OCI-LY3 (cell line): ENCODE results near the gene CDH3.

ENCODE experiments used
- H2AFZ ChIP-seq: fragments of 200-600, 300-600 bp; shearing (Covaris generic); 2 replicates; pipeline ENCODE4 v1.6.0; 2014; ENCODE audit warnings: antibody characterized with exemption, low read depth, low read length
- H3K27ac ChIP-seq: fragments of 200-600, 300-600 bp; sonication (generic); 2 replicates; pipeline ENCODE4 v1.5.1; 2014; ENCODE audit warnings: mild to moderate bottlenecking, low read length, moderate library complexity, mixed read lengths
- H3K27me3 ChIP-seq: fragments of 200-600, 300-600 bp; sonication (generic); 2 replicates; pipeline ENCODE4 v1.6.1; 2014; ENCODE audit warnings: low read depth, low read length, mixed read lengths
- H3K36me3 ChIP-seq: fragments of 200-600, 300-600 bp; sonication (generic); replicated peaks from 2 replicates; pipeline ENCODE3; 2014; ENCODE audit warnings: low read depth, low read length, mixed read lengths
- H3K4me1 ChIP-seq: fragments of 300-600, 200-600 bp; sonication (generic); 2 replicates; pipeline ENCODE4 v1.6.1; 2014; ENCODE audit warnings: low read length, mixed read lengths
- H3K4me2 ChIP-seq: fragments of 200-600, 300-600 bp; sonication (generic); 2 replicates; pipeline ENCODE4 v1.6.1; 2014; ENCODE audit warnings: low read length, mixed read lengths
- H3K4me3 ChIP-seq: fragments of 300-600, 200-600 bp; sonication (generic); 2 replicates; pipeline ENCODE4 v1.5.1; 2014; ENCODE audit warnings: antibody characterized with exemption, mild to moderate bottlenecking, low read length, moderate library complexity
- H3K79me2 ChIP-seq: fragments of 300-600, 200-600 bp; shearing (Covaris generic); 2 replicates; pipeline ENCODE4 v1.6.1; 2014; ENCODE audit warnings: mild to moderate bottlenecking, low read length, mixed read lengths
- H3K9ac ChIP-seq: fragments of 300-600, 200-600 bp; shearing (Covaris generic); 2 replicates; pipeline ENCODE4 v1.6.0; 2014; ENCODE audit warnings: mild to moderate bottlenecking, low read length, moderate library complexity
- H3K9me3 ChIP-seq: fragments of 200-600, 300-600 bp; shearing (Covaris generic); 2 replicates; pipeline ENCODE4 v1.6.1; 2014; ENCODE audit warnings: low read length, mixed read lengths; ENCODE audit not compliant: insufficient read depth
- H4K20me1 ChIP-seq: fragments of 200-600, 300-600 bp; sonication (generic); 2 replicates; pipeline ENCODE4 v1.6.1; 2016; ENCODE audit warnings: low read length, mixed read lengths; ENCODE audit not compliant: insufficient read depth
- EZH2phosphoT487 ChIP-seq: fragments of 200-600 bp; shearing (Covaris generic); IDR thresholded peaks from 2 replicates; pipeline ENCODE4 v1.6.1; 2018; ENCODE audit warnings: antibody characterized with exemption, mixed run types, low read depth
- TF ChIP-seq, protein P1 (sequence below): fragments of 200-600, 300-600 bp; sonication (generic); IDR thresholded peaks from 2 replicates; pipeline ENCODE4 v1.5.1; 2014; ENCODE audit warnings: antibody characterized with exemption, low read length, low read depth

Gene CDH3

DNA sequence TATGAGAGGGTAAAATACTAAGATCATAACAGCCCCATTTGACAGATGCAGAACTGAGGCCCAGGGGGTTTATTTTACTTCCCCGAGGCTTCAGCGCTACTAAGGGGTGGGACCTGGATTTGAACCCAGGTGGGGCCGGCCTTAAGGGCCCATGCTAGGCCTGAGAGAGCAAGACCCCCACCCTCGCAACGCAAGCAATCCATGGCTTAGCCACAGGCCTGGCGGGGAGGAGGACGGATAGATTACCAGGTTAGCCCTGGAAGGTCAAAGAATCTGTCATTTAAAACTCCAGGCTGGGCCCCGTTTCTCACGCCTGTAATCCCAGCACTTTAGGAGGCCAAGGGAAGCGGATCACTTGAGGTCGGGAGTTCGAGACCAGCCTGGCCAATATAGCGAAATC is 1.9 kb upstream of the CDH3 start:
- no peaks in the 10 kb centered on the region for H3K79me2 ChIP-seq
- TF ChIP-seq, protein P1, sequence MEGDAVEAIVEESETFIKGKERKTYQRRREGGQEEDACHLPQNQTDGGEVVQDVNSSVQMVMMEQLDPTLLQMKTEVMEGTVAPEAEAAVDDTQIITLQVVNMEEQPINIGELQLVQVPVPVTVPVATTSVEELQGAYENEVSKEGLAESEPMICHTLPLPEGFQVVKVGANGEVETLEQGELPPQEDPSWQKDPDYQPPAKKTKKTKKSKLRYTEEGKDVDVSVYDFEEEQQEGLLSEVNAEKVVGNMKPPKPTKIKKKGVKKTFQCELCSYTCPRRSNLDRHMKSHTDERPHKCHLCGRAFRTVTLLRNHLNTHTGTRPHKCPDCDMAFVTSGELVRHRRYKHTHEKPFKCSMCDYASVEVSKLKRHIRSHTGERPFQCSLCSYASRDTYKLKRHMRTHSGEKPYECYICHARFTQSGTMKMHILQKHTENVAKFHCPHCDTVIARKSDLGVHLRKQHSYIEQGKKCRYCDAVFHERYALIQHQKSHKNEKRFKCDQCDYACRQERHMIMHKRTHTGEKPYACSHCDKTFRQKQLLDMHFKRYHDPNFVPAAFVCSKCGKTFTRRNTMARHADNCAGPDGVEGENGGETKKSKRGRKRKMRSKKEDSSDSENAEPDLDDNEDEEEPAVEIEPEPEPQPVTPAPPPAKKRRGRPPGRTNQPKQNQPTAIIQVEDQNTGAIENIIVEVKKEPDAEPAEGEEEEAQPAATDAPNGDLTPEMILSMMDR = no peak
- no peak for TF ChIP-seq EZH2phosphoT487
- no peaks in the 10 kb centered on the region for H3K36me3 ChIP-seq
- no peak overlapping the region for H2AFZ ChIP-seq
- no peaks in the 10 kb centered on the region for H3K9me3 ChIP-seq
- H3K4me3 ChIP-seq = no peak overlapping the region
- H3K4me1 ChIP-seq = no peaks in the 10 kb centered on the region
- no peaks in the 10 kb centered on the region for H4K20me1 ChIP-seq
- H3K4me2 ChIP-seq = no peak overlapping the region
- H3K27ac ChIP-seq = no peak overlapping the region
- no peak overlapping the region for H3K9ac ChIP-seq
- H3K27me3 ChIP-seq = no peaks in the 10 kb centered on the region

DNA sequence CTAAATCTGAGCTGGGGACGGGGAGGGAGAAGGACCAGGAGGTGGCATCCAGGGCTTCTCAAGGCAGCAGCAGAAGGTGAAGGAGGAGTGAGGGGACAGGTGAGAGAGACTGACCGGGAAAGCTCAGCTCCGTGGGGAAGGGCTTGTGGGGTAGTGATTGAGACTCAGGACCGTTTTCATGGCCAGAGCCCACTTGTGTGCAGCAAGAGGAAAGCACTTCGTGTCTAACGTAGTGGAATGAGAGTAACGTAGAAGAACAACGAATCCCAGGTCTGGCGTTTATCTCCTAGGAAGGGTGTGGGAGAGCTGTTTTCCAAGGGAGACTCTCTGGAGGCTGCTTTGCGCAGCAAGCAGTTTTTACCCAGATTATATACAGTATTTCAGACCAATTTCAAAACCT is 1.3 kb upstream of the CDH3 start:
- H3K27me3 ChIP-seq = no peaks in the 10 kb centered on the region
- no peak overlapping the region for H2AFZ ChIP-seq
- no peaks in the 10 kb centered on the region for H4K20me1 ChIP-seq
- H3K79me2 ChIP-seq = no peaks in the 10 kb centered on the region
- H3K4me1 ChIP-seq = no peaks in the 10 kb centered on the region
- H3K9me3 ChIP-seq = no peaks in the 10 kb centered on the region
- no peak overlapping the region for H3K4me3 ChIP-seq
- TF ChIP-seq, protein P1 = no peak
- TF ChIP-seq EZH2phosphoT487 = no peak
- no peak overlapping the region for H3K9ac ChIP-seq
- no peaks in the 10 kb centered on the region for H3K36me3 ChIP-seq
- no peak overlapping the region for H3K4me2 ChIP-seq
- no peak overlapping the region for H3K27ac ChIP-seq

DNA sequence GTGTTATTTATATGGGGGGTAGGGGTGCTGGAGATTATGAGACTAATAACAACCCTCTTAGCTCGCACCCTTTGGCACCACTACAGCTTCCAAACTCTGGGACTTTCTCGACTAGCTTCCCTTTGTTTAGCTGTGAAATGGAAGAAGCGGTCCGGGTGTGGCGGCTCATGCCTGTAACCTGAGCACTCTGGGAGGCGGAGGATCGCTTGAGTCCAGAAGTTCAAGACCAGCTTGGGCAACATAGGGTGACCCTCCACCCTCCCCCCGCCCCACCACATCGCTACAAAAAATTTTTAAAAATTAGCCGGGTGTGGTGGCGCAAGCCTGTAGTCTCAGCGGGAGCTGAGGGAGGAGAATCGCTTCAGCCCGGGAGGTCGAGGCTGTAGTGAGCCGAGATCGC is 814 bp upstream of the CDH3 start:
- TF ChIP-seq, protein P1 = no peak
- no peak for TF ChIP-seq EZH2phosphoT487
- no peak overlapping the region for H3K4me3 ChIP-seq
- H3K9ac ChIP-seq = no peak overlapping the region
- no peaks in the 10 kb centered on the region for H3K79me2 ChIP-seq
- no peaks in the 10 kb centered on the region for H3K36me3 ChIP-seq
- no peaks in the 10 kb centered on the region for H3K9me3 ChIP-seq
- H3K27me3 ChIP-seq = no peaks in the 10 kb centered on the region
- H3K27ac ChIP-seq = no peak overlapping the region
- no peak overlapping the region for H3K4me2 ChIP-seq
- no peaks in the 10 kb centered on the region for H4K20me1 ChIP-seq
- H3K4me1 ChIP-seq = no peaks in the 10 kb centered on the region
- no peak overlapping the region for H2AFZ ChIP-seq

DNA sequence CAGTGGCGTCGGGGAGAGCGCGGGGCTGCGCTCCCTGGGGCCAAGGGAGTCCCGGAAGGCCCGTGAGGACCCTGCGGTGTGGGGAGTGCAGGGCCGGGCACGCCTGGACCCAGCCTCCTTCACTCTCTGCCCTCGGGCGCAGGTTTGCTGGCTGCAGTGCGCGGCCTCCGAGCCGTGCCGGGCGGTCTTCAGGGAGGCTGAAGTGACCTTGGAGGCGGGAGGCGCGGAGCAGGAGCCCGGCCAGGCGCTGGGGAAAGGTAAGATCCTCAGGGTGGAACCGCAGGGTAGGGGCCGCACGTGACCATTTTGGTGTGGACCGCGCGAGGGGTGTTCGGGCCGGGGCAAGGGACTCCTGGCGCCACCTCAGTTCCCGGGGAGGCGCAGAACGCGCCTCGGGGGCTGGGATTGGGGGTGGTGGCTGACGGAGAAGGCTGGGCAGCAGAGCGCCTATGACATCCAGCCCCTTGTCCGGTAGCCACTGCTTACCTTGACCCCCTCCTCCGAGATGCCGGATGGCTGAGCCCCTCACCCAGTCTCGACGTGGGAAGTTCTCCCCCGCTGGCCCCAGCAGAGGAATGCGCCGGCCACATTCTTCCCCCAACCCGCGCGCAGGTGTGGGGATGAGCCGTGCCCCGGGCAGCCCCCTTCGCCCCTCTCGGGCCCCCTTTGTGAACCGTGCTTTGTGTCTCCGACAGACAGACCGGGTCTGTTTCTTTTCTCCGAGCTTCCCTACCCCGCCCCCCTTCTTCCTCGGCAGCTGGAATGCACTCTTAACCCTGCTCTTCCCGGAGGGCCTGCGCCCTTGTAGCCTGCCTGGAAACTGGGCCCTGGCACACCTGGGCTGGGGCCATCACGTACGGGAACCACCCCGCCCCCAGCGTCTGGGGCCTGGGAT is 631 bp downstream of the CDH3 start:
- Histone ChIP-seq H3K9ac (no peak overlapping the region), H2AFZ (no peak overlapping the region), H3K9me3 (no peaks in the 10 kb centered on the region), H3K27ac (no peak overlapping the region), H3K4me3 (no peak overlapping the region), H4K20me1 (no peaks in the 10 kb centered on the region), H3K36me3 (no peaks in the 10 kb centered on the region), H3K79me2 (no peaks in the 10 kb centered on the region), H3K27me3 (no peaks in the 10 kb centered on the region), H3K4me2 (no peak overlapping the region), H3K4me1 (no peaks in the 10 kb centered on the region)
- TF ChIP-seq EZH2phosphoT487 = no peak
- TF ChIP-seq, protein P1 = no peak
